Nephron progenitor cell (in vitro differentiated cells): ENCODE measurements around the gene SLC24A1.

ENCODE experiments used
- DNase-seq: peaks from one replicate; pipeline ENCODE4 v3.0.0; 2021
- H3K27ac Mint-ChIP-seq: 2 replicates; pipeline ENCODE4 v1.8.0; 2021; ENCODE audit warnings: mild to moderate bottlenecking, moderate library complexity, mixed read lengths
- H3K27me3 Mint-ChIP-seq: 2 replicates; pipeline ENCODE4 v1.8.0; 2021; ENCODE audit warnings: mild to moderate bottlenecking, low read depth, mixed read lengths; ENCODE audit not compliant: poor library complexity
- H3K36me3 Mint-ChIP-seq: 2 replicates; pipeline ENCODE4 v1.8.0; 2021; ENCODE audit warnings: low read depth, mixed read lengths
- H3K4me1 Mint-ChIP-seq: 2 replicates; pipeline ENCODE4 v1.8.0; 2021; ENCODE audit warnings: mixed read lengths
- H3K4me3 Mint-ChIP-seq: 2 replicates; pipeline ENCODE4 v1.8.0; 2021; ENCODE audit warnings: mild to moderate bottlenecking, moderate library complexity, mixed read lengths
- H3K9me3 Mint-ChIP-seq: 2 replicates; pipeline ENCODE4 v1.8.0; 2021; ENCODE audit warnings: mild to moderate bottlenecking, moderate library complexity, mixed read lengths
- CTCF ChIP-seq: fragments of 200-600 bp; sonication (generic); IDR thresholded peaks from 2 replicates; pipeline ENCODE4 v1.5.0; 2021; ENCODE audit warnings: antibody characterized with exemption

Gene SLC24A1

GRCh38 chr15:65621638-65622037 is at the start of gene SLC24A1:
TSS of gene SLC24A1 (plus strand) at chr15:65621938. CDS start at chr15:65624081, 2,143 bp downstream.
- DNase-seq, result no peak
- Mint-ChIP-seq H3K36me3 (peaks cover 6% of the 10 kb centered on the region), H3K27me3 (no peaks in the 10 kb centered on the region), H3K27ac (no peak within 1 kb of the TSS), H3K4me3 (no peak within 1 kb of the TSS), H3K9me3 (peaks cover 9% of the 10 kb centered on the region), H3K4me1 (peaks cover 15% of the 10 kb centered on the region)
- no peak for TF ChIP-seq CTCF

GRCh38 chr15:65571971-65572370 is 49.8 kb upstream of the SLC24A1 start:
- H3K27me3 Mint-ChIP-seq, result no peaks in the 10 kb centered on the region
- no peaks in the 10 kb centered on the region for H3K4me1 Mint-ChIP-seq
- no peak overlapping the region for H3K4me3 Mint-ChIP-seq
- H3K9me3 Mint-ChIP-seq, result peaks cover 1% of the 10 kb centered on the region
- H3K27ac Mint-ChIP-seq, result no peak overlapping the region
- H3K36me3 Mint-ChIP-seq, result peaks cover 89% of the 10 kb centered on the region
- DNase-seq, result no peak
- no peak for TF ChIP-seq CTCF

- no peak for TF ChIP-seq CTCF
- Mint-ChIP-seq H3K4me1 (peaks cover 12% of the 10 kb centered on the region), H3K9me3 (no peaks in the 10 kb centered on the region), H3K4me3 (no peak overlapping the region), H3K27ac (peak overlapping the region; percentile 9), H3K36me3 (peaks cover 75% of the 10 kb centered on the region), H3K27me3 (no peaks in the 10 kb centered on the region)
- no peak for DNase-seq
Measured at GRCh38 chr15:65576664-65577063, 45.1 kb upstream of the SLC24A1 start.

GRCh38 chr15:65577129-65577996 is 44.4 kb upstream of the SLC24A1 start:
- Mint-ChIP-seq H3K4me3 (no peak overlapping the region), H3K27ac (peak overlapping the region; percentile 75), H3K9me3 (no peaks in the 10 kb centered on the region), H3K36me3 (peaks cover 75% of the 10 kb centered on the region), H3K27me3 (no peaks in the 10 kb centered on the region), H3K4me1 (peaks cover 18% of the 10 kb centered on the region)
- TF ChIP-seq CTCF, result no peak
- no peak for DNase-seq

GRCh38 chr15:65578904-65579728 is 42.6 kb upstream of the SLC24A1 start:
- Mint-ChIP-seq H3K27me3 (no peaks in the 10 kb centered on the region), H3K4me3 (no peak overlapping the region), H3K27ac (peak overlapping the region; percentile 85), H3K9me3 (no peaks in the 10 kb centered on the region), H3K4me1 (peaks cover 31% of the 10 kb centered on the region), H3K36me3 (peaks cover 74% of the 10 kb centered on the region)
- TF ChIP-seq CTCF, result no peak
- no peak for DNase-seq
